HFFc6 (cell line): Measurements from ENCODE around the gene VANGL1. TPM values are rescaled to one million over a fixed set of nuclear protein-coding genes. Genes with fewer than 3 reads are reported as not detected.

Source experiments
- DNase-seq: peaks from one replicate; pipeline ENCODE4 v3.0.0-alpha.2; 2018
- H3K27ac Mint-ChIP-seq: 2 replicates; pipeline ENCODE4 v1.8.0; 2020; ENCODE audit warnings: mild to moderate bottlenecking, mixed read lengths
- H3K27me3 Mint-ChIP-seq: 2 replicates; pipeline ENCODE4 v1.8.0; 2021; ENCODE audit warnings: mild to moderate bottlenecking, moderate library complexity, mixed read lengths; ENCODE audit not compliant: insufficient read depth
- H3K36me3 Mint-ChIP-seq: 2 replicates; pipeline ENCODE4 v1.8.0; 2021; ENCODE audit warnings: low read depth, mixed read lengths
- H3K4me1 Mint-ChIP-seq: 2 replicates; pipeline ENCODE4 v1.8.0; 2020; ENCODE audit warnings: low read depth, mixed read lengths
- H3K4me3 Mint-ChIP-seq: 2 replicates; pipeline ENCODE4 v1.8.0; 2020; ENCODE audit warnings: mild to moderate bottlenecking, moderate library complexity, mixed read lengths
- H3K9me3 Mint-ChIP-seq: 2 replicates; pipeline ENCODE4 v1.8.0; 2020; ENCODE audit warnings: mild to moderate bottlenecking, mixed read lengths
- CTCF ChIP-seq: fragments of 200-600 bp; sonication (generic); IDR thresholded peaks from 2 replicates; pipeline ENCODE4 v1.5.0; 2021; ENCODE audit warnings: antibody characterized with exemption, mild to moderate bottlenecking
- total RNA-seq, 6 experiments: library from RNA; stranded (reverse); fragmentation: NEBNext Ultra II Directional; extraction: Animal tissue kit (Norgen Biotek cat#: 25700); gene quantifications; 2 replicates in 1 of 6; 3 replicates in 5 of 6; pipeline ENCODE4 v1.2.3, GENCODE V29; 2021

Gene VANGL1
- total RNA-seq, 6 experiments from 2014 or later: 14.7 to 20.6 (median 18.5) TPM

GRCh38 chr1:115647047-115647446, 5.3 kb downstream of the VANGL1 start:
- Mint-ChIP-seq H3K27me3 (no peaks in the 10 kb centered on the region; the same call in 1 of the 2 replicates), H3K4me1 (peaks cover 13% of the 10 kb centered on the region), H3K4me3 (no peak overlapping the region), H3K9me3 (no peaks in the 10 kb centered on the region), H3K36me3 (peaks cover 3% of the 10 kb centered on the region; the same call in 1 of the 2 replicates), H3K27ac (no peak overlapping the region)
- no peak for DNase-seq
- no peak for TF ChIP-seq CTCF

- Mint-ChIP-seq H3K27ac (no peak overlapping the region), H3K9me3 (no peaks in the 10 kb centered on the region), H3K36me3 (peaks cover 6% of the 10 kb centered on the region; the same call in 1 of the 2 replicates), H3K4me1 (peaks cover 13% of the 10 kb centered on the region), H3K27me3 (no peaks in the 10 kb centered on the region; the same call in 1 of the 2 replicates), H3K4me3 (no peak overlapping the region)
- no peak for TF ChIP-seq CTCF
- DNase-seq: no peak
These were observed 5.7 kb downstream of the VANGL1 start for GRCh38 chr1:115647507-115647906.

GRCh38 chr1:115647919-115648650, 6.3 kb downstream of the VANGL1 start:
- no peak for DNase-seq
- Mint-ChIP-seq H3K9me3 (no peaks in the 10 kb centered on the region), H3K4me3 (no peak overlapping the region), H3K27ac (no peak overlapping the region), H3K4me1 (peaks cover 8% of the 10 kb centered on the region), H3K27me3 (no peaks in the 10 kb centered on the region; the same call in 1 of the 2 replicates), H3K36me3 (peaks cover 6% of the 10 kb centered on the region; the same call in 1 of the 2 replicates)
- no peak for TF ChIP-seq CTCF

GRCh38 chr1:115648717-115649691, 7.2 kb downstream of the VANGL1 start:
- Mint-ChIP-seq H3K27me3 (no peaks in the 10 kb centered on the region; the same call in 1 of the 2 replicates), H3K27ac (no peak overlapping the region), H3K36me3 (peaks cover 6% of the 10 kb centered on the region; the same call in 1 of the 2 replicates), H3K4me3 (no peak overlapping the region), H3K9me3 (no peaks in the 10 kb centered on the region), H3K4me1 (no peaks in the 10 kb centered on the region; the same call in 1 of the 2 replicates)
- no peak for TF ChIP-seq CTCF
- no peak for DNase-seq

DNA sequence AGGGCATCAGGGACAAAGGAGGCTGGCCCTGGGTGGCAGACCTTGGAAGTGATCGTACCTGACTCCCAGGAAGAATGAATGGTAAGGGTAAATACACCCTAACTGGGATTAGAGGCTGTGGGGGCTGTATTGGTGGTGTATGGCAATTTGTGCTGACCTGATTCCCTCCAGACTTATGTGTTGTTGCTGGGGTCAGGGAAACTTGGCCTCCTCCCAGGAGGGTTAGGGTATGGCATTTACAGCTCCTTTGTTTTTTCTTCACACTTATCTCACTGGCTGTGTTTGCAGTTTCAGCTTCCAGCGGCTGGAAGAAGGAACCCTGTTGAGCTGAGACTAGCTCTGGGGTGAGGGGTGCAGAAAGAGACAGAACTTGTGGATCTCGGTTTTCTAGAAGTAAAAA, 8.2 kb downstream of the VANGL1 start:
- Mint-ChIP-seq H3K4me3 (no peak overlapping the region), H3K36me3 (peaks cover 6% of the 10 kb centered on the region; the same call in 1 of the 2 replicates), H3K27ac (no peak overlapping the region), H3K27me3 (no peaks in the 10 kb centered on the region; the same call in 1 of the 2 replicates), H3K4me1 (no peaks in the 10 kb centered on the region; the same call in 1 of the 2 replicates), H3K9me3 (no peaks in the 10 kb centered on the region)
- no peak for DNase-seq
- TF ChIP-seq CTCF: no peak
